Neural cell (in vitro differentiated cells): ENCODE results near the gene S100PBP.

ENCODE experiments used
- EP300 ChIP-seq: fragments of 450-650 bp; conservative IDR thresholded peaks from 2 replicates; pipeline ENCODE4 v1.6.1; 2014; ENCODE audit warnings: antibody characterized with exemption, mild to moderate bottlenecking, moderate library complexity; ENCODE audit not compliant: poor library complexity, severe bottlenecking
- EZH2 ChIP-seq: fragments of 200-600, 300-800 bp; shearing (Covaris generic), sonication (generic); IDR thresholded peaks from 2 replicates; pipeline ENCODE4 v1.6.1; 2014; ENCODE audit warnings: antibody characterized with exemption, low read length, borderline replicate concordance, mild to moderate bottlenecking; ENCODE audit not compliant: insufficient read depth, poor library complexity, severe bottlenecking
- POLR2AphosphoS5 ChIP-seq: IDR thresholded peaks from 2 replicates; pipeline ENCODE4 v1.6.1; 2012
- TF ChIP-seq, protein P1 (sequence below): fragments of 450-650 bp; IDR thresholded peaks from 2 replicates; pipeline ENCODE4 v1.5.1; 2014; ENCODE audit warnings: antibody characterized with exemption, mild to moderate bottlenecking, moderate library complexity; ENCODE audit not compliant: poor library complexity, severe bottlenecking
- TF ChIP-seq, protein P2 (sequence below): IDR thresholded peaks from 2 replicates; pipeline ENCODE4 v1.6.1; 2012; ENCODE audit warnings: borderline replicate concordance

DNA sequence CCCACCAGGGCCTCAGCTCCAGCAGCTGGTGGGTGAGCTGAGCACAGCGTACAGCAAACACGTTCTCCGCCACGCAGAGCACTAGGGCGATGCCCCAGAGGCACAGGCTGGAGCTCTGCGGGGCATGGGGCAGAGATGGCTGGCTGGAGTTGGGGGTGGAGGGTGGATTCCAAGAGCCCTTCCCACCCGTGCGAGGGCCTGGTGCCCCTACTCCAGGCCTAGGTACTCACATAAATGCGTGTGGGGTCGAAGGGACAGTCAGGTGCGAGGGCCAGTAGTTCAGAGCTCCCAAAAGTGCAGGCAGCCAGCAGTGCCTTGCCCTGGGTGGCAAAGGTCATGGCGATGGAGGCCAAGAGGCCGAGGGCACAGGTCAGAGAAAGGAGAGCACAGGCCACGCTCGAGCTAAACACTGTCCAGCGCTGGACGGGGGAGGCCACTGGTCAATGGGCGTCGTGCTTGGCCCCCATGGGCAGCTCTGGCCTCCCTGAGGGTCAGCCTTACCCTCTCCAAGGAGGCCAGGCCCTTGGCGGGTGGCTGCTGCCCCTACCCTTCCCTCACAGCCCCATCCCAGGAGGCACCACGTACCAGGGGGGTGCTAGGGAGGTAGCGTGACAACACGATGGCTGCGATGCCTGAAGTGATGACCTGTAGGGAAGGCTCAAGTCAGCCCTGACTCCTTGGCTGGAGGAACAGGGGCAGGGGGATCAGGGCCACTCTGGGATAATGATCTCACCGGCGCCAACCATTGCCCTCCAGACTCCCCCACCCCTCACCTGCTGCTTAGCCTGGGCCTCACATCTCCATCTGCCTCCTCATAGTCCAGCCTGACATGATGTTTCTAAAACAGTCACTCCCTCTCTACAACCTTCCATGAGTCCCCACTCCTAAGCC lies 78.1 kb downstream of the S100PBP start:
- TF ChIP-seq POLR2AphosphoS5 (no peak), EZH2 (no peak), EP300 (no peak)
- TF ChIP-seq, protein P1, sequence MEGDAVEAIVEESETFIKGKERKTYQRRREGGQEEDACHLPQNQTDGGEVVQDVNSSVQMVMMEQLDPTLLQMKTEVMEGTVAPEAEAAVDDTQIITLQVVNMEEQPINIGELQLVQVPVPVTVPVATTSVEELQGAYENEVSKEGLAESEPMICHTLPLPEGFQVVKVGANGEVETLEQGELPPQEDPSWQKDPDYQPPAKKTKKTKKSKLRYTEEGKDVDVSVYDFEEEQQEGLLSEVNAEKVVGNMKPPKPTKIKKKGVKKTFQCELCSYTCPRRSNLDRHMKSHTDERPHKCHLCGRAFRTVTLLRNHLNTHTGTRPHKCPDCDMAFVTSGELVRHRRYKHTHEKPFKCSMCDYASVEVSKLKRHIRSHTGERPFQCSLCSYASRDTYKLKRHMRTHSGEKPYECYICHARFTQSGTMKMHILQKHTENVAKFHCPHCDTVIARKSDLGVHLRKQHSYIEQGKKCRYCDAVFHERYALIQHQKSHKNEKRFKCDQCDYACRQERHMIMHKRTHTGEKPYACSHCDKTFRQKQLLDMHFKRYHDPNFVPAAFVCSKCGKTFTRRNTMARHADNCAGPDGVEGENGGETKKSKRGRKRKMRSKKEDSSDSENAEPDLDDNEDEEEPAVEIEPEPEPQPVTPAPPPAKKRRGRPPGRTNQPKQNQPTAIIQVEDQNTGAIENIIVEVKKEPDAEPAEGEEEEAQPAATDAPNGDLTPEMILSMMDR = no peak
- TF ChIP-seq, protein P2, sequence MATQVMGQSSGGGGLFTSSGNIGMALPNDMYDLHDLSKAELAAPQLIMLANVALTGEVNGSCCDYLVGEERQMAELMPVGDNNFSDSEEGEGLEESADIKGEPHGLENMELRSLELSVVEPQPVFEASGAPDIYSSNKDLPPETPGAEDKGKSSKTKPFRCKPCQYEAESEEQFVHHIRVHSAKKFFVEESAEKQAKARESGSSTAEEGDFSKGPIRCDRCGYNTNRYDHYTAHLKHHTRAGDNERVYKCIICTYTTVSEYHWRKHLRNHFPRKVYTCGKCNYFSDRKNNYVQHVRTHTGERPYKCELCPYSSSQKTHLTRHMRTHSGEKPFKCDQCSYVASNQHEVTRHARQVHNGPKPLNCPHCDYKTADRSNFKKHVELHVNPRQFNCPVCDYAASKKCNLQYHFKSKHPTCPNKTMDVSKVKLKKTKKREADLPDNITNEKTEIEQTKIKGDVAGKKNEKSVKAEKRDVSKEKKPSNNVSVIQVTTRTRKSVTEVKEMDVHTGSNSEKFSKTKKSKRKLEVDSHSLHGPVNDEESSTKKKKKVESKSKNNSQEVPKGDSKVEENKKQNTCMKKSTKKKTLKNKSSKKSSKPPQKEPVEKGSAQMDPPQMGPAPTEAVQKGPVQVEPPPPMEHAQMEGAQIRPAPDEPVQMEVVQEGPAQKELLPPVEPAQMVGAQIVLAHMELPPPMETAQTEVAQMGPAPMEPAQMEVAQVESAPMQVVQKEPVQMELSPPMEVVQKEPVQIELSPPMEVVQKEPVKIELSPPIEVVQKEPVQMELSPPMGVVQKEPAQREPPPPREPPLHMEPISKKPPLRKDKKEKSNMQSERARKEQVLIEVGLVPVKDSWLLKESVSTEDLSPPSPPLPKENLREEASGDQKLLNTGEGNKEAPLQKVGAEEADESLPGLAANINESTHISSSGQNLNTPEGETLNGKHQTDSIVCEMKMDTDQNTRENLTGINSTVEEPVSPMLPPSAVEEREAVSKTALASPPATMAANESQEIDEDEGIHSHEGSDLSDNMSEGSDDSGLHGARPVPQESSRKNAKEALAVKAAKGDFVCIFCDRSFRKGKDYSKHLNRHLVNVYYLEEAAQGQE = no peak
